ENCODE results near the gene IFNAR2.

DNA sequence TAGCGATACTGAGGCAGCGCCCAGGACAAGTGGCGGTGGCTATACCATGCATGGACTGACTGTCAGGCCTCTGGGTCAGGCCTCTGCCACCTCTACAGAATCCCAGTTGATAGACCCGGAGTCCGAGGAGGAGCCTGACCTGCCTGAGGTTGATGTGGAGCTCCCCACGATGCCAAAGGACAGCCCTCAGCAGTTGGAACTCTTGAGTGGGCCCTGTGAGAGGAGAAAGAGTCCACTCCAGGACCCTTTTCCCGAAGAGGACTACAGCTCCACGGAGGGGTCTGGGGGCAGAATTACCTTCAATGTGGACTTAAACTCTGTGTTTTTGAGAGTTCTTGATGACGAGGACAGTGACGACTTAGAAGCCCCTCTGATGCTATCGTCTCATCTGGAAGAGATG, 33.2 kb downstream of the IFNAR2 start:
- TF ChIP-seq, protein P1, sequence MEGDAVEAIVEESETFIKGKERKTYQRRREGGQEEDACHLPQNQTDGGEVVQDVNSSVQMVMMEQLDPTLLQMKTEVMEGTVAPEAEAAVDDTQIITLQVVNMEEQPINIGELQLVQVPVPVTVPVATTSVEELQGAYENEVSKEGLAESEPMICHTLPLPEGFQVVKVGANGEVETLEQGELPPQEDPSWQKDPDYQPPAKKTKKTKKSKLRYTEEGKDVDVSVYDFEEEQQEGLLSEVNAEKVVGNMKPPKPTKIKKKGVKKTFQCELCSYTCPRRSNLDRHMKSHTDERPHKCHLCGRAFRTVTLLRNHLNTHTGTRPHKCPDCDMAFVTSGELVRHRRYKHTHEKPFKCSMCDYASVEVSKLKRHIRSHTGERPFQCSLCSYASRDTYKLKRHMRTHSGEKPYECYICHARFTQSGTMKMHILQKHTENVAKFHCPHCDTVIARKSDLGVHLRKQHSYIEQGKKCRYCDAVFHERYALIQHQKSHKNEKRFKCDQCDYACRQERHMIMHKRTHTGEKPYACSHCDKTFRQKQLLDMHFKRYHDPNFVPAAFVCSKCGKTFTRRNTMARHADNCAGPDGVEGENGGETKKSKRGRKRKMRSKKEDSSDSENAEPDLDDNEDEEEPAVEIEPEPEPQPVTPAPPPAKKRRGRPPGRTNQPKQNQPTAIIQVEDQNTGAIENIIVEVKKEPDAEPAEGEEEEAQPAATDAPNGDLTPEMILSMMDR (IDR thresholded peaks at IDR 0.05; ENCODE audit: poor library complexity, severe bottlenecking), result no peak
- TF ChIP-seq, protein P2, sequence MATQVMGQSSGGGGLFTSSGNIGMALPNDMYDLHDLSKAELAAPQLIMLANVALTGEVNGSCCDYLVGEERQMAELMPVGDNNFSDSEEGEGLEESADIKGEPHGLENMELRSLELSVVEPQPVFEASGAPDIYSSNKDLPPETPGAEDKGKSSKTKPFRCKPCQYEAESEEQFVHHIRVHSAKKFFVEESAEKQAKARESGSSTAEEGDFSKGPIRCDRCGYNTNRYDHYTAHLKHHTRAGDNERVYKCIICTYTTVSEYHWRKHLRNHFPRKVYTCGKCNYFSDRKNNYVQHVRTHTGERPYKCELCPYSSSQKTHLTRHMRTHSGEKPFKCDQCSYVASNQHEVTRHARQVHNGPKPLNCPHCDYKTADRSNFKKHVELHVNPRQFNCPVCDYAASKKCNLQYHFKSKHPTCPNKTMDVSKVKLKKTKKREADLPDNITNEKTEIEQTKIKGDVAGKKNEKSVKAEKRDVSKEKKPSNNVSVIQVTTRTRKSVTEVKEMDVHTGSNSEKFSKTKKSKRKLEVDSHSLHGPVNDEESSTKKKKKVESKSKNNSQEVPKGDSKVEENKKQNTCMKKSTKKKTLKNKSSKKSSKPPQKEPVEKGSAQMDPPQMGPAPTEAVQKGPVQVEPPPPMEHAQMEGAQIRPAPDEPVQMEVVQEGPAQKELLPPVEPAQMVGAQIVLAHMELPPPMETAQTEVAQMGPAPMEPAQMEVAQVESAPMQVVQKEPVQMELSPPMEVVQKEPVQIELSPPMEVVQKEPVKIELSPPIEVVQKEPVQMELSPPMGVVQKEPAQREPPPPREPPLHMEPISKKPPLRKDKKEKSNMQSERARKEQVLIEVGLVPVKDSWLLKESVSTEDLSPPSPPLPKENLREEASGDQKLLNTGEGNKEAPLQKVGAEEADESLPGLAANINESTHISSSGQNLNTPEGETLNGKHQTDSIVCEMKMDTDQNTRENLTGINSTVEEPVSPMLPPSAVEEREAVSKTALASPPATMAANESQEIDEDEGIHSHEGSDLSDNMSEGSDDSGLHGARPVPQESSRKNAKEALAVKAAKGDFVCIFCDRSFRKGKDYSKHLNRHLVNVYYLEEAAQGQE (IDR thresholded peaks at IDR 0.05; ENCODE audit: borderline replicate concordance), result no peak
- TF ChIP-seq POLR2AphosphoS5 (IDR thresholded peaks at IDR 0.05) (no peak), TAF1 (IDR thresholded peaks at IDR 0.05; ENCODE audit: low read depth) (no peak), EP300 (conservative IDR thresholded peaks at IDR 0.05; ENCODE audit: poor library complexity, severe bottlenecking) (no peak), EZH2 (IDR thresholded peaks at IDR 0.05; ENCODE audit: borderline replicate concordance, insufficient read depth, low read length, poor library complexity, severe bottlenecking) (no peak), RAD21 (conservative IDR thresholded peaks at IDR 0.05) (no peak), SMC3 (conservative IDR thresholded peaks at IDR 0.05; ENCODE audit: poor library complexity) (no peak), MXI1 (conservative IDR thresholded peaks at IDR 0.05; ENCODE audit: poor library complexity, severe bottlenecking) (no peak)

Data from neural cell (in vitro differentiated cells).